Stimulated activated CD8-positive, alpha-beta memory T cell treated with anti-CD3 and anti-CD28 coated beads, Interleukin-7, amount 100 ng/mL, for 1 hour (primary cell): Measurements from ENCODE around the gene DLK1.

ENCODE experiments used
- DNase-seq, 2 donors: peaks; one replicate each; pipeline ENCODE4 v3.0.0-alpha.2; 2020; ENCODE audit warnings: low read depth in 2 of 2

Gene DLK1

GRCh38 chr14:100714258-100714892 is 12.3 kb upstream of the DLK1 start:
- no peak for DNase-seq

GRCh38 chr14:100715332-100715731 is 11.4 kb upstream of the DLK1 start:
- no peak for DNase-seq

- no peak for DNase-seq
These were observed 10.9 kb upstream of the DLK1 start for GRCh38 chr14:100715803-100716202.

- DNase-seq = no peak
These were observed 9.3 kb upstream of the DLK1 start for GRCh38 chr14:100717386-100717785.

- no peak for DNase-seq
These were observed 6.6 kb upstream of the DLK1 start for GRCh38 chr14:100719976-100720520.

- no peak for DNase-seq
These were observed 5.1 kb upstream of the DLK1 start for GRCh38 chr14:100721568-100721967.

GRCh38 chr14:100722367-100722766 is 4.3 kb upstream of the DLK1 start:
- DNase-seq = no peak

GRCh38 chr14:100723135-100723829 is 3.4 kb upstream of the DLK1 start:
- no peak for DNase-seq

GRCh38 chr14:100723830-100724437 is 2.8 kb upstream of the DLK1 start:
- DNase-seq = no peak

GRCh38 chr14:100724536-100724935 is 2.2 kb upstream of the DLK1 start:
- no peak for DNase-seq

- DNase-seq = no peak
These were observed 905 bp upstream of the DLK1 start for GRCh38 chr14:100725587-100726387.

- DNase-seq = no peak
These were observed 587 bp downstream of the DLK1 start for GRCh38 chr14:100727086-100727872.

GRCh38 chr14:100727873-100728240 is 1.2 kb downstream of the DLK1 start:
- DNase-seq = no peak

- no peak for DNase-seq
These were observed 2.3 kb downstream of the DLK1 start for GRCh38 chr14:100728962-100729361.

- no peak for DNase-seq
These were observed 3.3 kb downstream of the DLK1 start for GRCh38 chr14:100729982-100730381.

GRCh38 chr14:100730581-100730980 is 3.9 kb downstream of the DLK1 start:
- DNase-seq = no peak

GRCh38 chr14:100731011-100731670 is 4.4 kb downstream of the DLK1 start:
- DNase-seq = no peak

- DNase-seq = no peak
These were observed 5.4 kb downstream of the DLK1 start for GRCh38 chr14:100731846-100732765.

GRCh38 chr14:100732766-100733100 is 6.0 kb downstream of the DLK1 start:
- DNase-seq = no peak
